ENCODE data around the gene KREMEN2.
A peak's percentile ranks its signal among the peaks of the same experiment; 100 is the strongest.

KREMEN2 gene

DNA sequence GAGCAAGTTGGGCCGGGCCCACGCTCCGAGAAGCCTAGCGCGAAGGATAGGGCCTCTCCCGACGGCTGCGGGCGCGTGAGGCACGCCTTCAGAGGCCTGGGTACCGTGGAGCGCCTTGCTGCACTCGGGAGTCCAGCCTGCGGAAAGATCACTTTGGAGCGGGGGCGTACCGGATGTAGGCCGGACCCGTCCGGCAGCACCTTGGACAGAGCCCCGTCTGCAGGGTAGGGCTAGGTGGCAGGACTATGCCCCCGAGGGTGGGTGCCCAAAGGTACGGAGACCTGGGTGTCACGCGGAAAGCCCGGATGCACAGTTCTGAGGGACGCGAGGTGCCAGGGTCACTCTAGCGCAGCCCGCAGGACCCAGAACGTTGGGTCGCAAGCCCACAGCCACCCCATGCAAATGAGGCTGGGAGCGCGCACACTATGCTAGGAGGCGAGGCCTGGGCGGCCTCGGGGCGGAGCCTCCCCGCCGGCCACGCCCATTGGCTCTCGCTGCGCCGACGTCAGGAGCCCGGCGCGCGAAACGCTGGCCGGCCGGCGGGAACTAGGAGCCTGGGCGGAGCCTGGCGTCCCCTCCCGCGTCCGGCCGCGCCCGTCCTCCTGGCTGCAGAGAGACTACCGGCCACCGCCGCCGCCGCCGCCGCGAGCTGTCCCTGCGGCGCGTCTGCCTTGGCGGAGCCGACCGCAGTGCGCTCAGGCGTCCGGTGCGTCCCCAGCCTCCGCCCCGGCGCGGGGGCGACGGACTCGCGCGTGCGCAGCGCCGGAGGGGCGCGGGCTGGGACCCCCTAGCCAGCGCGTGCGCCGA lies 4.9 kb downstream of the KREMEN2 start, which contains the start of gene PAQR4:
Gene PAQR4, plus strand, starts transcription at position 611 of the 807 bp plus-strand sequence. CDS start 327 bp downstream, outside the sequence.
- H3K4me3 ChIP-seq: peak within 1 kb of the TSS; percentile 77 to 98 (median 94)
- peaks cover 71 to 82% (median 78%) of the 10 kb centered on the region in 10 experiments for H3K4me1 ChIP-seq
- TF ChIP-seq Cebpa-rat (IDR thresholded peaks at IDR 0.05): no peak
- peak within 1 kb of the TSS; percentile 79 to 92 (median 86) for H3K9ac ChIP-seq
- H3K4me2 ChIP-seq: peak within 1 kb of the TSS; percentile 92 to 99 (median 96)
- peaks cover 0 to 10% (median 0%) of the 10 kb centered on the region in 11 experiments; a peak in 12 of 22 replicates for H3K27me3 ChIP-seq
- peaks cover 38 to 93% (median 66%) of the 10 kb centered on the region in 11 experiments for H4K20me1 ChIP-seq
- H3K9me3 ChIP-seq (replicated peaks in 1 of 11): no peaks in the 10 kb centered on the region
- H3K36me3 ChIP-seq: peaks cover 0 to 33% (median 4%) of the 10 kb centered on the region in 11 experiments; a peak in 10 of 22 replicates
- peak within 1 kb of the TSS; percentile 19 to 89 (median 81); a peak in 21 of 22 replicates for H3K27ac ChIP-seq

GRCh38 chr16:2969545-2970521 lies 5.8 kb downstream of the KREMEN2 start:
- Histone ChIP-seq H3K27me3 (peaks cover 0 to under 1% (median 0%) of the 10 kb centered on the region in 11 experiments; a peak in 2 of 22 replicates), H4K20me1 (peaks cover 39 to 94% (median 75%) of the 10 kb centered on the region in 11 experiments), H3K4me2 (peak overlapping the region; percentile 92 to 99 (median 96)), H3K4me1 (peaks cover 71 to 82% (median 78%) of the 10 kb centered on the region in 10 experiments), H3K9ac (peak overlapping the region; percentile 79 to 92 (median 86)), H3K36me3 (peaks cover 0 to 41% (median 8%) of the 10 kb centered on the region in 11 experiments; a peak in 13 of 22 replicates), H3K4me3 (peak overlapping the region; percentile 77 to 98 (median 94)), H3K9me3 (replicated peaks in 1 of 11) (no peaks in the 10 kb centered on the region), H3K27ac (peak overlapping the region; percentile 19 to 89 (median 81); a peak in 21 of 22 replicates)
- no peak for TF ChIP-seq Cebpa-rat (IDR thresholded peaks at IDR 0.05)

DNA sequence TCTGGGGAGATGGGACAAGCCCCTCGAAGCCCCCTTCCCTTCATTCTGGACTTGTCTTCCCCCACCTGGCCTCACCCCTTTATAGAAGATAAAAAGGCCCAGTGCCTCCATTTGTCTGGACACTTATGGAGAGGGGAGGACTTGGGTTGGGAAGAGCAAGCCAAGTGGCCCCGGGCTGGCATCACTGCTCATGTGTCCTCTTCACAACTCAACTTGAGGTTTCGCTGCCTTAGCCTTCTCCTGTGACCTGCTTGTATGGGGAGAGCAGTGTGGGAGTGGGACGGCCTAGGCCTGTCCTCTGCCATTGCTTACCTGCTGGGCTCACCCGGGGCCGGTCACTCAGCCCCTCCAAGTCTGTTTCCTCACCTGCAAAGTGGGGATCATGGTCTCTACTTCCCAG lies 6.5 kb downstream of the KREMEN2 start:
- Histone ChIP-seq H3K36me3 (peaks cover 0 to 48% (median 15%) of the 10 kb centered on the region in 11 experiments; a peak in 14 of 22 replicates), H3K27me3 (no peaks in the 10 kb centered on the region), H3K9me3 (replicated peaks in 1 of 11) (no peaks in the 10 kb centered on the region), H4K20me1 (peaks cover 39 to 96% (median 79%) of the 10 kb centered on the region in 11 experiments), H3K4me3 (peak overlapping the region; percentile 77 to 98 (median 94)), H3K4me1 (peaks cover 74 to 84% (median 80%) of the 10 kb centered on the region in 10 experiments), H3K9ac (peak overlapping the region; percentile 79 to 92 (median 86)), H3K4me2 (peak overlapping the region; percentile 92 to 99 (median 96)), H3K27ac (peak overlapping the region in 10 of 11 experiments; percentile 61 to 89 (median 81); a peak in 19 of 22 replicates)
- TF ChIP-seq Cebpa-rat (IDR thresholded peaks at IDR 0.05): no peak

GRCh38 chr16:2971134-2971984 lies 7.3 kb downstream of the KREMEN2 start:
- peak overlapping the region; percentile 92 to 99 (median 96) for H3K4me2 ChIP-seq
- peaks cover 39 to 96% (median 80%) of the 10 kb centered on the region in 11 experiments for H4K20me1 ChIP-seq
- peak overlapping the region; percentile 77 to 98 (median 94); a peak in 19 of 20 replicates for H3K4me3 ChIP-seq
- no peaks in the 10 kb centered on the region for H3K27me3 ChIP-seq
- H3K9me3 ChIP-seq (replicated peaks in 1 of 11): no peaks in the 10 kb centered on the region
- peak overlapping the region in 3 of 11 experiments; percentile 9 to 83 (median 66); a peak in 2 of 22 replicates for H3K27ac ChIP-seq
- H3K4me1 ChIP-seq: peaks cover 73 to 86% (median 81%) of the 10 kb centered on the region in 10 experiments
- TF ChIP-seq Cebpa-rat (IDR thresholded peaks at IDR 0.05): no peak
- peaks cover 0 to 56% (median 23%) of the 10 kb centered on the region in 11 experiments; a peak in 14 of 22 replicates for H3K36me3 ChIP-seq
- peak overlapping the region; percentile 79 to 92 (median 86); a peak in 20 of 22 replicates for H3K9ac ChIP-seq

DNA sequence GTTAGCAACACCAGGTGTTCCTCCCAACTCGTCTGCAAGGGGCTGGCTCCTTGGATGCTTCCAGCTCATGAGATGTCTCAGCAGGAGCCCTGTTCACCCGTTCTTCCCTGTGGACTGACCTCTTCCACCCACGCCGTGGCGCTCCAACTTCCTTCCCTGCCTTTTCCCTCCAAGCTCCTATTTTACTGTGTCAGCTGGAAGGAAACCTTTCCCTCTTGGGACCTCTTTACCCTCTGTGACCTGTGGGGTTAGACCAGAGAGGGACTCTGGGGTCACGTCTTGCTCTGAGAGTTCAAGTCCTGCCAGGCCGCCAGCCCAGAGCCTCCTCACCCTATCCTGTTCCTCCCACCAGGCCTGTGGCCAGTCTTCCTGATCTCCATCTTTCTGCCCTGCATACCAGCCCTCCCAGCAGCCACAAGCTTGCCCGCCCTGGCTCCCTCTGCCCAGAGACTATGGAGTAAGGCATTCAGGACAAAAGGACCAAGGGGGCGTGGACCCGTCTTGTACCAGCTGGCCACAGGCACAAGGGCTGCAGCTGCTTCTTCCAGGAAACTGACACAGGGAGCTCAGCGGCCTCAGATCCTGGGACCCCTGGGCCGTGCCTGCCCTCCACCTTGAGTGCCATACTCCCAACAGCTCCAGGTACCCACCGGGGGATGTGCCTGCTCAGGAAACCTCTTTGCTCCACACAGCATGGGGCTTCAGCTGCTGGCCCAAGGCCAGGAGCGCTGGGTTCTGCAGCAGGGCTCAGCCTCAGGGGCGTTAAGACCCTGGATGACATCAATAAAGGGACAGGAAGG lies 8.1 kb downstream of the KREMEN2 start:
- H3K4me2 ChIP-seq: peak overlapping the region; percentile 92 to 99 (median 96)
- TF ChIP-seq Cebpa-rat (IDR thresholded peaks at IDR 0.05): no peak
- peaks cover 72 to 91% (median 88%) of the 10 kb centered on the region in 10 experiments for H3K4me1 ChIP-seq
- peak overlapping the region in 8 of 10 experiments; percentile 77 to 98 (median 94); a peak in 15 of 20 replicates for H3K4me3 ChIP-seq
- H3K36me3 ChIP-seq: peaks cover 0 to 64% (median 31%) of the 10 kb centered on the region in 11 experiments; a peak in 14 of 22 replicates
- peaks cover 39 to 96% (median 86%) of the 10 kb centered on the region in 11 experiments for H4K20me1 ChIP-seq
- no peaks in the 10 kb centered on the region for H3K27me3 ChIP-seq
- H3K9me3 ChIP-seq (replicated peaks in 1 of 11): no peaks in the 10 kb centered on the region
- H3K27ac ChIP-seq: peak overlapping the region in 7 of 11 experiments; percentile 25 to 66 (median 55); a peak in 11 of 22 replicates
- peak overlapping the region in 9 of 11 experiments; percentile 83 to 92 (median 88); a peak in 17 of 22 replicates for H3K9ac ChIP-seq

GRCh38 chr16:2973093-2973492 lies 9.0 kb downstream of the KREMEN2 start:
- peak overlapping the region; percentile 92 to 99 (median 96) for H3K4me2 ChIP-seq
- H3K27me3 ChIP-seq: no peaks in the 10 kb centered on the region
- H3K36me3 ChIP-seq: peaks cover 0 to 73% (median 34%) of the 10 kb centered on the region in 11 experiments; a peak in 12 of 22 replicates
- H4K20me1 ChIP-seq: peaks cover 39 to 96% (median 86%) of the 10 kb centered on the region in 11 experiments
- H3K4me3 ChIP-seq: peak overlapping the region in 7 of 10 experiments; percentile 77 to 98 (median 93); a peak in 14 of 20 replicates
- peak overlapping the region in 7 of 11 experiments; percentile 3 to 66 (median 55); a peak in 13 of 22 replicates for H3K27ac ChIP-seq
- H3K9me3 ChIP-seq (replicated peaks in 1 of 11): no peaks in the 10 kb centered on the region
- TF ChIP-seq Cebpa-rat (IDR thresholded peaks at IDR 0.05): no peak
- H3K4me1 ChIP-seq: peaks cover 63 to 91% (median 89%) of the 10 kb centered on the region in 10 experiments
- H3K9ac ChIP-seq: peak overlapping the region in 8 of 11 experiments; percentile 33 to 92 (median 88); a peak in 17 of 22 replicates

All from BLaER1 treated with 17β-estradiol and CSF1 and Interleukin-3, amounts not matched to agents 10 nM and 100 nM (cell line).